ENCODE results near the gene TOP2B. TPM values are rescaled to one million over a fixed set of nuclear protein-coding genes. Genes with fewer than 3 reads are reported as not detected.

The TOP2B gene
- polyA plus RNA-seq, 1 donor = 120 TPM

DNA sequence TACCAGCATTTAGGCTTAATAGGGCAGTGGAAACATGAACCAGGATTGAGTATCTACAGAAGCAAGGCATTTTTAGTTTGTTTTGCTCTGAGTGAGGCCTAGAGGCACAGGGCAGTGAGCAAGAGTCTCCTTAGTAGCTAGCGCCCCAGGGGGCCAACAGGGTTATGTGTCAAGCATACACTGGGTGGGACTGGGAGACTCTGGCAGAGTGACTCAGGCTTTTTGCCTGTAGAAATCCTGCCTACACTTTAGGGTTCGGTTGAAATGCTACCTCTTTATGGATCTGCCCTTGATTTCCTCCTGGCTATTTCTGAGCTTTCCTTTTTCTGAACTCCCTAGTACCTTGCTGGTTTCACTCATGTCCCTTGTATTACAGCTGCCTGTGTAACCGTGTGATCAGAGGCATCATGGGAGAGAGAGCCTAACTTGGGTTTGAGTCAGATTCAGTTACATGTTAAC is 72.2 kb downstream of the TOP2B start:
- Histone ChIP-seq H3K4me1 (ENCODE audit: control insufficient read depth, insufficient read depth, low read length) (peaks cover 5% of the 10 kb centered on the region), H3K27ac (ENCODE audit: low read length) (no peak overlapping the region), H3K36me3 (ENCODE audit: control insufficient read depth, insufficient read depth, low read length) (peaks cover 16% of the 10 kb centered on the region), H3K4me3 (ENCODE audit: low read length) (no peak overlapping the region), H3K9me3 (ENCODE audit: control insufficient read depth, low read depth, low read length) (no peaks in the 10 kb centered on the region), H3K27me3 (ENCODE audit: control insufficient read depth, insufficient read depth, low read length) (no peaks in the 10 kb centered on the region)
- WGBS (ENCODE audit: insufficient coverage, low lambda C conversion rate) = no CpG with 5 or more reads among the region's 3 CpGs
- peak; percentile 23 to 47 for DNase-seq

DNA sequence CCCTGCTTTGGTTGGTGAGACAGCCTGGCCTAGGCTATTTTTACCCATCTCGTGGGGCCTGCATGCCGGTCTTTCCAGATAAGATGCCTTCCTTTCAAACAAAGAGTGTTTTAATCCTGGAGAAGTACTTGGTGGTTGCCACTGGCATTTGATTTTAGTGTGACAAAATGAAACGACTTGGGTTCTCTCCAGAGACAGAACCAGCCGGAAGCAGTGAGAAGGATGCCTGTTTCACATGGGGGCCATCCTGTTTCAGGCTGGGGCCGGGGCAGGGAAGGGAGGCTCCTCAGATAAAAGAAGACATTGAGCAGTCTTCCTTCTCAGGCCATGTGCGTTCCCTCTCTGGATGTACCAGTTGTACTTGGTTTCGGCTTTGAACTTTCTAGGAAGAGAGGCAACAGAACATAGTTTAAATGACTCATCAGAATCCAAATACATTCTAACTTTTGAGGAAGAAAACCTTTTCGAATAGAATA is 74.9 kb downstream of the TOP2B start:
- H3K27ac ChIP-seq (ENCODE audit: low read length) = no peak overlapping the region
- peaks cover 5% of the 10 kb centered on the region for H3K4me1 ChIP-seq (ENCODE audit: control insufficient read depth, insufficient read depth, low read length)
- 100% methylated on average over 1 of the region's 8 CpGs for WGBS (ENCODE audit: insufficient coverage, low lambda C conversion rate)
- no peak for DNase-seq
- H3K4me3 ChIP-seq (ENCODE audit: low read length) = no peak overlapping the region
- H3K27me3 ChIP-seq (ENCODE audit: control insufficient read depth, insufficient read depth, low read length) = no peaks in the 10 kb centered on the region
- no peaks in the 10 kb centered on the region for H3K9me3 ChIP-seq (ENCODE audit: control insufficient read depth, low read depth, low read length)
- H3K36me3 ChIP-seq (ENCODE audit: control insufficient read depth, insufficient read depth, low read length) = peaks cover 8% of the 10 kb centered on the region

DNA sequence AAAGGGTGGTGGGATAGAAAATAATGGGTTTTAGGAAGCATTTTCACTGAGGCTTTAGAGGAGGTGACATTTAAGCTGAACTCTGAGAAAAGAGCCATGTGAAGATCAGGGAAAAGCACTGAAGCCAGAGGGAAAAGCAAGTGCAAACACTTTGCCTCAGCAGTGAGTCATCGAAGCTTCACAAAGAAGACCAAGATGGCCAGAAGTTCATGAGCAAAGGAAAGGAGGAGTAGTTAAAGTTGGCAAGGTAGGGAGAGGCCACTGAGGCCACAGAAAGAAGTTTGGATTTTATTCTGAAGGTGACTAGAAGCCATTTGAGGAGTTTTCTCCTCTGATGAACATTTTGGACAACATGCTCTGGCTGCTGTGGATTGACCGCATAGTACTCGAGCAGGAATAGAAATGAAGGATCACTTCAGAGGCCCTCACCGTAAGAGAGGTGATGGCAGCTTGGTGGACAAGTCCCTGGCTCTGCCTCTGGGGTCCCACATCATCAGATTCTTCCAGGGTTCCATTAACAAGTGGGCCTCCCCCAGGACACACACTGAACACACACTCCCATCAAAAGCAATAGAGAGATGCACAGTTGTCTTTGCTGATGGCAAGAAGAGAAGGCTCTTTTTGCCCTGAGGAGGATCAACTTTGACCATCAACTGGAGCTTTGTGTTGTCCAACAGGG is 75.5 kb downstream of the TOP2B start:
- Histone ChIP-seq H3K4me3 (ENCODE audit: low read length) (no peak overlapping the region), H3K27ac (ENCODE audit: low read length) (no peak overlapping the region), H3K9me3 (ENCODE audit: control insufficient read depth, low read depth, low read length) (no peaks in the 10 kb centered on the region), H3K36me3 (ENCODE audit: control insufficient read depth, insufficient read depth, low read length) (peaks cover 8% of the 10 kb centered on the region), H3K4me1 (ENCODE audit: control insufficient read depth, insufficient read depth, low read length) (peaks cover 5% of the 10 kb centered on the region), H3K27me3 (ENCODE audit: control insufficient read depth, insufficient read depth, low read length) (no peaks in the 10 kb centered on the region)
- no CpG with 5 or more reads among the region's 4 CpGs for WGBS (ENCODE audit: insufficient coverage, low lambda C conversion rate)
- DNase-seq = no peak

DNA sequence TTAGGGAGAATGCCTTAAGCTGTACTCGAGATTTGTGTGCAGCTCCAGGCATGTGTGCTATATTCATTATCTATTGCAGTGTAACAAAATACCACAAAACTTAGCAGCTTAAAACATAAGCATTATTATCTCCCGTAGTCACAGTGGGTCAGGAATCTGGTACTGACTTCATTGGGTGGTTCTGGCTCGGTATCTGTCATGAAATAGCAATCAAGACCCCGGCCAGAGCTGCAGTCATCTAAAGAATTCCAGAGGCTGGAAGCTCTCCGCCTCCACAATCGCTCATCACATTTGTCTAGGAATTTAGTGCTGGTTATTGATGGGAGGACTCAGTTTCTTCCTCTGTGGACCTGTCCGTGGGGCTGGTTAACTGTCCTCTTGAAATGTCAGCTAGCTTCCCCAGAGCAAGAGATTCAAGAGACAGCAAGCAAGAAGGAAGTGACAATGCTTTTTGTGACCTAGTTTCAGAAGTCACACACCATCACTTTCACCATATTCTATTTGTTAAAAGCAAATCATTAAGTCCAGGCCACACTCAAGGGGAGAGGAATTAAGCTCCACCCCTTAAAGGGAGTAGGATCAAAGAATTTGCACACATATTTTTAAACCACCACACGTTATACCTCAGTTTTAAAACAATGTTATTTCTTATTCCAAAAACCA is 76.1 kb downstream of the TOP2B start:
- H3K9me3 ChIP-seq (ENCODE audit: control insufficient read depth, low read depth, low read length) = no peaks in the 10 kb centered on the region
- no peak for DNase-seq
- no peaks in the 10 kb centered on the region for H3K27me3 ChIP-seq (ENCODE audit: control insufficient read depth, insufficient read depth, low read length)
- no peak overlapping the region for H3K4me3 ChIP-seq (ENCODE audit: low read length)
- H3K4me1 ChIP-seq (ENCODE audit: control insufficient read depth, insufficient read depth, low read length) = peaks cover 5% of the 10 kb centered on the region
- WGBS (ENCODE audit: insufficient coverage, low lambda C conversion rate) = no CpG with 5 or more reads among the region's 8 CpGs
- no peak overlapping the region for H3K27ac ChIP-seq (ENCODE audit: low read length)
- H3K36me3 ChIP-seq (ENCODE audit: control insufficient read depth, insufficient read depth, low read length) = peaks cover 10% of the 10 kb centered on the region

DNA sequence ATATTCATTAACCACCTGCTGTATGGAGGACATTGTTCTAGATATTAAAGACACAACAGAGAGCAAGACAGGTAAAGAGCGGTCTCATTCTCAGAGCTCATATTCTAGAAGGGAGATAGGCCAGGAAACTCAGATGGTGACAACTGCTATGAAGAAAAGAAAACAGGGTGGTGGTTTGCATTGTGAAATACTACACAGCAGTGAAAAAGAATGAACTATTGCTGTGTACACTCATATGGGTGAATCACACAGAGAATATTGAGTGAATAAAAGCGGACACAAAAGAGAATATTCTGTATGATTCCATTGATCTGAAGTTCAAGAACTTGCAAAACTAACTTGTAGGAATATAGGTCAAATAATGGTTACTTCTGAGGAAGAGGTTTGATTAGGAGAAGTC is 76.7 kb downstream of the TOP2B start:
- no peak overlapping the region for H3K27ac ChIP-seq (ENCODE audit: low read length)

DNA sequence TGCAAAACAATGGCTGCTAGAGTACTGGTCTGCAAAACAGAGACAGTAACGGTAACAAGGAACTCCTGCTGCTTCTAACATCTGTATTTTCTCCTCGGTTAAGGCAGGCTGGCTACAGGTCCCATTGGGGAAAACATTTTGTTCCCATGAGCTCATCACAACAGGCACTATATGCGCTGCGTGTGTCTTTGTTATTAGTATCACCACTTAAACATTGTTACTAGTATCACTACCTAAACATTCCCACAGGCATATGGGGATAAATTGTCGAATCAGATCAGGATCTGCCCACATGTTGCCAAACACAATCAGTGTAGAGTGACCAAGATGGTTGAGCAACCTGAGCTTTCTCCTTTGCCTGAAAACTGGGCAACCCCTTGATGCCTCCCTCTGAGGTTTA is 77.2 kb downstream of the TOP2B start:
- Histone ChIP-seq H3K27me3 (ENCODE audit: control insufficient read depth, insufficient read depth, low read length) (no peaks in the 10 kb centered on the region), H3K27ac (ENCODE audit: low read length) (no peak overlapping the region), H3K9me3 (ENCODE audit: control insufficient read depth, low read depth, low read length) (no peaks in the 10 kb centered on the region), H3K4me3 (ENCODE audit: low read length) (no peak overlapping the region), H3K36me3 (ENCODE audit: control insufficient read depth, insufficient read depth, low read length) (peaks cover 10% of the 10 kb centered on the region), H3K4me1 (ENCODE audit: control insufficient read depth, insufficient read depth, low read length) (no peaks in the 10 kb centered on the region)
- WGBS (ENCODE audit: insufficient coverage, low lambda C conversion rate) = no CpG with 5 or more reads among the region's 5 CpGs
- DNase-seq = no peak

More for the DNA sequence above, 76.7 kb downstream of the TOP2B start:
- H3K4me3 ChIP-seq (ENCODE audit: low read length) = no peak overlapping the region
- H3K9me3 ChIP-seq (ENCODE audit: control insufficient read depth, low read depth, low read length) = no peaks in the 10 kb centered on the region
- no peaks in the 10 kb centered on the region for H3K27me3 ChIP-seq (ENCODE audit: control insufficient read depth, insufficient read depth, low read length)
- peaks cover 10% of the 10 kb centered on the region for H3K36me3 ChIP-seq (ENCODE audit: control insufficient read depth, insufficient read depth, low read length)
- H3K4me1 ChIP-seq (ENCODE audit: control insufficient read depth, insufficient read depth, low read length) = peaks cover 4% of the 10 kb centered on the region
- no peak for DNase-seq
- WGBS (ENCODE audit: insufficient coverage, low lambda C conversion rate) = no CpG with 5 or more reads among the region's 2 CpGs

DNA sequence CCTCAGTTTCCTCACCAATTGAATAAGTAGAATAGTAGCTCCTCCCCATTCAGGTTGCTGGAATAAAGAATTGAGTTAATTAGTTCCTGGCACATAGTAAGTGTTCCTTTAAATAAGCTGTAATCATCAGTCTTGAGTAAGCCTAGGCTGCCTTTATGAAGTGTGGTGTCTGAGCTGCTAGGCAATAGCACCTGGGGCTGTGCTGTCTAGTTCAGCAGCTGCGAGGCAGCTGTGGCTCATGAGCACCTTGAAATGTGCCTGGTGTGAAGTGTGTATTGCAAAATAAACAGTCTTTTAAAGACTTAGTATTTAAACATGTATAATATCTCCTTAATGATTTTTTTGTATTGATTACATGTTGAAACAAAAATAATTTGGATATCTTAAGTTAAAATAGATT is 77.6 kb downstream of the TOP2B start:
- Histone ChIP-seq H3K27ac (ENCODE audit: low read length) (no peak overlapping the region), H3K27me3 (ENCODE audit: control insufficient read depth, insufficient read depth, low read length) (no peaks in the 10 kb centered on the region), H3K9me3 (ENCODE audit: control insufficient read depth, low read depth, low read length) (no peaks in the 10 kb centered on the region), H3K36me3 (ENCODE audit: control insufficient read depth, insufficient read depth, low read length) (peaks cover 12% of the 10 kb centered on the region), H3K4me1 (ENCODE audit: control insufficient read depth, insufficient read depth, low read length) (no peaks in the 10 kb centered on the region), H3K4me3 (ENCODE audit: low read length) (no peak overlapping the region)
- no peak for DNase-seq
- no CpG with 5 or more reads among the region's 1 CpG for WGBS (ENCODE audit: insufficient coverage, low lambda C conversion rate)

GRCh38 chr3:25586553-25586952 is 78.2 kb downstream of the TOP2B start:
- no peak for DNase-seq

GRCh38 chr3:25586167-25586505 is 78.6 kb downstream of the TOP2B start:
- H3K27me3 ChIP-seq (ENCODE audit: control insufficient read depth, insufficient read depth, low read length) = no peaks in the 10 kb centered on the region
- DNase-seq = no peak
- no CpG with 5 or more reads among the region's 6 CpGs for WGBS (ENCODE audit: insufficient coverage, low lambda C conversion rate)
- H3K4me1 ChIP-seq (ENCODE audit: control insufficient read depth, insufficient read depth, low read length) = no peaks in the 10 kb centered on the region
- peaks cover 19% of the 10 kb centered on the region for H3K36me3 ChIP-seq (ENCODE audit: control insufficient read depth, insufficient read depth, low read length)
- H3K27ac ChIP-seq (ENCODE audit: low read length) = no peak overlapping the region
- no peaks in the 10 kb centered on the region for H3K9me3 ChIP-seq (ENCODE audit: control insufficient read depth, low read depth, low read length)
- H3K4me3 ChIP-seq (ENCODE audit: low read length) = no peak overlapping the region

More at GRCh38 chr3:25586553-25586952, 78.2 kb downstream of the TOP2B start:
- no peaks in the 10 kb centered on the region for H3K9me3 ChIP-seq (ENCODE audit: control insufficient read depth, low read depth, low read length)
- 100% methylated on average over 1 of the region's 11 CpGs for WGBS (ENCODE audit: insufficient coverage, low lambda C conversion rate)
- H3K36me3 ChIP-seq (ENCODE audit: control insufficient read depth, insufficient read depth, low read length) = peaks cover 16% of the 10 kb centered on the region
- no peak overlapping the region for H3K4me3 ChIP-seq (ENCODE audit: low read length)
- H3K27ac ChIP-seq (ENCODE audit: low read length) = no peak overlapping the region
- H3K4me1 ChIP-seq (ENCODE audit: control insufficient read depth, insufficient read depth, low read length) = no peaks in the 10 kb centered on the region
- H3K27me3 ChIP-seq (ENCODE audit: control insufficient read depth, insufficient read depth, low read length) = no peaks in the 10 kb centered on the region

GRCh38 chr3:25585361-25586166 is 79.1 kb downstream of the TOP2B start:
- no peak for DNase-seq
- H3K27me3 ChIP-seq (ENCODE audit: control insufficient read depth, insufficient read depth, low read length) = no peaks in the 10 kb centered on the region
- peaks cover 25% of the 10 kb centered on the region for H3K36me3 ChIP-seq (ENCODE audit: control insufficient read depth, insufficient read depth, low read length)
- H3K4me3 ChIP-seq (ENCODE audit: low read length) = no peak overlapping the region
- WGBS (ENCODE audit: insufficient coverage, low lambda C conversion rate) = 87% methylated on average over 3 of the region's 14 CpGs
- no peaks in the 10 kb centered on the region for H3K9me3 ChIP-seq (ENCODE audit: control insufficient read depth, low read depth, low read length)
- H3K4me1 ChIP-seq (ENCODE audit: control insufficient read depth, insufficient read depth, low read length) = no peaks in the 10 kb centered on the region
- H3K27ac ChIP-seq (ENCODE audit: low read length) = no peak overlapping the region

All from large intestine (tissue), 3 donors.